GM21576 (cell line): ENCODE data around the gene IL4R.
"Not testable (repeated sequence)": the region's sequence is repeated elsewhere in the genome, so short reads cannot be mapped to it uniquely, and the experiment has no call there.

Source experiments
- ATAC-seq: cut with Tn5 transposase; IDR thresholded peaks from one replicate; pipeline ENCODE4 v1.9.1; 2021; ENCODE audit warnings: mild to moderate bottlenecking, moderate library complexity; ENCODE audit not compliant: unreplicated experiment

The IL4R gene

GRCh38 chr16:27313422-27314160, at the start of gene IL4R:
Gene IL4R (plus strand): TSS chr16:27313974. CDS start chr16:27340204, 26,230 bp downstream.
- ATAC-seq = no peak

GRCh38 chr16:27264151-27264550, 49.6 kb upstream of the IL4R start:
- ATAC-seq = no peak

DNA sequence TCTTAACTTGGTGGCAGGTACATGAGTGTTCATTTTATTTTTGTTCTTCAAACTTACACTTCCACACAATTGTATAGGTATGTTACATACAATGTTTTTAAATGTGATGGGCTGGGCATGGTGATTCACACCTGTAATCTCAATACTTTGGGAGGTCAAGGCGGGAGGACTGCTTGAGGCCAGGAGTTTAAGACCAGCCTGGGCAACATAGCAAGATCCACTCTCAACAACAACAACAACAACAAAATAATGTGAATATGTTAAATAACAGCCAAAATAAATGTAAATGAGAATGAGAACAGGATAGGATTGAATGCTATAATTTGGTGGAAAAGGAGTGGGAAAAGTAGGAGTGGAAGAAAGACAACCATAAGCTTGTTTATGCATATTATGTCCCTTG, 47.8 kb upstream of the IL4R start:
- ATAC-seq = no peak

GRCh38 chr16:27267037-27267677, 46.6 kb upstream of the IL4R start:
- ATAC-seq = no peak

DNA sequence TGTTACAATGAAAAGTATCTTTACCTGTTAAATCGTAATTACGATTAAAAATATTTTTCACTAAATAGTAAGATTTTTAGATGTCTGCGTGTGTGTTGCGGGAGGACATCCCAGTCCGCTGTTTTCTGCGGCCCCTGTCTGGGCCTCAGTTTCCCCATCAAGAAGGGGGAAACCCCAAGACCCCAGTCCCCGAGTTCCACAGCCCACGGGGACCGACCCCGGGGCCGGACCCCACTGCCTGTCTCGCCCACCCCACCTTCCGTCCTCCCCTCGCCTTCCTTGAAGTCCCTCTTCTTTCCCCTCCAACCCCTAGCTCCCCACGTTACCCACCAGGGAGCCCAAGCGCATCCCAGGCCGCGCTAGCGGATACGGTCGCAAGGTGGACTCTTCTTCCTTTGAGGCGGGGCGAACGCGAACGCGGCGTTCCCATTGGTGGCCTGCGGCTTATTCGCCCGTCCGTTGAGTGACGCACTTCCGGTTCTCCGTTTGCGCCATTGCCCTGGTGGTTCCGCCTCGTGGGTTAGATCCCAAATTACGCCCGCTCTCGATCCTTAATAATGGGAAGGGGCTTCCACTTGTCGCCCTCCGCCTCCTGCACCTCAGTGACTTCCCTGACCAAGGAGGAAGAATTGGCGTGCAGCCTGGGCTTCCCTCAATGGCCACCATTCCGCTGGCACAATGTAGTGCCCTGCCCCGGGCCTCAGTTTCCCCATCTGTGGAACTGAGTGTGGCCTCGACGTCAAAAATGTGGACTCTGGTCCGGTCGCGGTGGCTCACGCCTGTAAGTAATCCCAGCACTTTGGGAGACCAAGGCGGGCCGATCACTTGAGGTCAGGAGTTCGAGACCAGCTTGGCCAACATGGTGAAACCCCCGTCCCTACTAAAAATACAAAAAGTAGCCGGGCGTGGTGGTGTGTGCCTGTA, 45.1 kb upstream of the IL4R start, which contains the start of gene NSMCE1:
Gene NSMCE1 (minus strand): TSS at position 397 of the 924 bp plus-strand sequence. CDS start 11,202 bp downstream, outside the sequence.
- peak; percentile 89 for ATAC-seq

DNA sequence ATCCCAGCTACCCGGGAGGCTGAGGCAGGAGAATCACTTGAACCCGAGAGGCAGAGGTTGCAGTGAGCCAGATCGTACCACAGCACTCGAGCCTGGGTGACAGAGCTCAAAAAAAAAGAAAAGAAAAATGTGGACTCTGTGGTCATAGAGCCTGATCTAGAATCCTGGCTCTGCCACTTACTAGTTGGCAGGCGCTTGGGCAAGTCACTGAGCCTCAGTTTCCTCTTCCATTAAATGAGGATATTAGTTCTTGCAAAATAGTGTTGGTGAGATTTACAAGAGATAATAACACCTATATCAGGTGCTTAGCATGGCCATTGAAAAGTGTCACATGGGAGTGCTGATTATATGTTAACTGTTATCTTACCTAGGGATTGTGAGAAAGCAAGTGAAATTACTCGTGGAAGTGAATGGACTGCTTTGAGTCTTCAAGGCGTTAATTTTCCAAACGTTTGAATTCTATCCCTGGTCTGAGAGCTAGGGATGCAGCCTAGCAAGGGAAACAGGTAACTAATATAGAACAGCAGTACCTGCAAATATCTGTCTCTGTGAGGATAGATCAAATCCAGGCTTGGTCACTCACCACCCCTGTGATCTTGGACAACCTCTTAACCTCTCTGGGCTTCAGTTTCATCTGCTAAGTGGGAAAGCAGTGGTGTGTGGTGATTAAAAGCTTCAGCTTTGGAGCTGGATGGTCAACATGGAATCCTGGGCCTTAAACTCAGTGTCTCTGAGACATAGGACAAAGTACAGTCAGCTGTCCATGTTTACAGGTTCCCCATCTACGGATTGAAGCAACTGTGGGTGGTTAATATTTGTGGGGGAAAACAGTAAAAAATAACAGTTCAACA, 44.2 kb upstream of the IL4R start:
- ATAC-seq = no peak

- no peak for ATAC-seq
These were observed 43.4 kb upstream of the IL4R start for GRCh38 chr16:27270349-27270748.

GRCh38 chr16:27272076-27272475, 41.7 kb upstream of the IL4R start:
- no peak for ATAC-seq

DNA sequence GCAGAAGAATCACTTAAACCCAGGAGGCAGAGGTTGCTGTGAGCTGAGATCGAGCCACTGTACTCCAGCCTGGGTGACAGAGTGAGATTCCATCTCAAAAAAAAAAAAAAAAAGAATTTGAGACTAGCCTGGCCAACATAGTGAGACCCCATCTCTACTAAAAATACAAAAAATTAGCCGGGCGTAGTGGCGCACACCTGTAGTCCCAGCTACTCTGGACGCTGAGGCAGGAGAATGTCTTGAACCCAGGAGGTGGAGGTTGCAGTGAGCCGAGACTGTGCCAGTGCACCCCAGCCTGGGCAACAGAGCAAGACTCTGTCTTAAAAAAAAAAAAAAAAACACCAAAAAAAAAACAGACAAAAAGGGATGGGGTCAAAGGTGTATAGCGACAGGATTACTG, 41.1 kb upstream of the IL4R start:
- not testable (repeated sequence) for ATAC-seq

GRCh38 chr16:27273330-27273669, 40.5 kb upstream of the IL4R start:
- no peak for ATAC-seq

- no peak for ATAC-seq
These were observed 39.9 kb upstream of the IL4R start for GRCh38 chr16:27273670-27274423.

GRCh38 chr16:27274424-27274874, 39.3 kb upstream of the IL4R start:
- not testable (repeated sequence) for ATAC-seq

GRCh38 chr16:27275394-27275793, 38.4 kb upstream of the IL4R start:
- no peak for ATAC-seq

DNA sequence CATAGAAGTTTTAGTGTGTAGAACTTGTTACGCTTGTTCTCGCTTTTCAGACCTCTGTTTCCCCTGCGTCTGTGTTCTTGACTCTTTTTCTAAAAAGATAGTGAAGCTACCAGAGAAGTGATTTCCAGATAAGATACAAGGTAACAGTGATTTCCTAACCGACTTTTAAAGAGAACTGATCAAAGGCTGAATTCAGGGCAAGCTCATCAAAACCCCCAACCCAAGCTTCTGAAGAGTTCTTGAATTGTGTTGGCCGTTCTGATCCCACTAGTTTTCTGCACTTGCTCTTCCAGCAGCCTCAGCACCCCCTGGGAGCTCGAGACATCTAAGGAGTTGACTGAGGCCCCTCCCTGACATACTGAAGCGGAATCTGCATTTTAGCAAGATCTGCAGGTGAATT, 32.5 kb upstream of the IL4R start:
- no peak for ATAC-seq

DNA sequence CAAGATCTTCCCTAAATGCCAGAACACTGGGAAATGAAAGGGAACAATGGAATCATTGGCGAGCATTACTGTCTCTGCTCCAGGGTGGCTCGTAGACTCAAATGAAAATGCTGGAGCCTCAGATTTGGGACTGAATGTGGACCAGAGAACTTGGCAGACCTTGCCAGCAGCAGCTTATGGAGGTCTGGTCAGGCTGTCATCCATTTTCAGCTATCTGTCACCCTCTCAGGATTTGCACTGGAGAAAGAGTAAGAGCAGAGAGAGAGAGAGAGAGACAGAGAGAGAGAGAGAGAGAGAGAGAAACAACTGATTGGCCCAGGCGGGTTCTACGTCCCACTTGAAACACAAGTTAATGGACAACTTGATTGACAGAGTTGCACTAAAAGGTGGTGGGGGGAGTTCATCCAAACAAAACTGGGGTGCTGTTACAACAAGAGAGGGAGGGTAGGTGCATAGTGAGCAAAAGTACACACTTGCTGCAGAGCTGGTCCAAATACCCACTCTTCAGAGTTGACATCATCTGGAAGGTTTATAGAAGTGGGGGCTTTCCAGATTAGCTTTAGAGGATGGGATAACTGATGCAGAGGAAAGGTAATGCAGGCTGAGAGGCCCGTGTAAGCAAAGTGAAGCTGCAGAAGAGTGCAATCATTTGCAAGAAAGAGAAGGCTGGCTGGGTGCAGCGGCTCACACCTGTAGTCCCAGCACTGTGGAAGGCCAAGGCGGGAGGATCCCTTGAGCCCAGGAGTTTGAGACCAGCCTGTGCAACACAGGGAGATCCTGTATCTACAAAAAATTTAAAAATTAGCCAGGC, 28.7 kb upstream of the IL4R start:
- no peak for ATAC-seq

GRCh38 chr16:27285676-27286196, 28.0 kb upstream of the IL4R start:
- ATAC-seq = no peak

DNA sequence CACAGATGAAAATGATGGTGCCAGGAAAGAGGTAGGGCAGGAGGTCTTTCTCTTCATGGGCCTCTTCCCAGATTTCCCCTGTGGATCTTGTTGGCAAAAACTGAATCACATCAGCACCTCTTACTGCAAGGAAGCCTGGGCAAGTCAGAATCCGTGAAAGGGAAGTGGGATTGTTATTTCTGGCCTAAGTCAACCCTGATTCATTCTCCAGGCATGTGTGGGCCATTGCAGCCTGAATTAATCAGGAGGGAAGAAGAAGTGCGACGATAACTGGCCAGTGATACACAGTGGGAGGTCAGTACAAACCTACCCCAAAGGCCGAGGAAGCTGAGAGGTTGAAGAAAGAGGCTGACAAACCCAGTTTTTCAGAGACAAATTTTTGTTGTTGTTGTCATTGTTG, 27.3 kb upstream of the IL4R start:
- ATAC-seq = no peak

GRCh38 chr16:27287051-27287811, 26.5 kb upstream of the IL4R start:
- ATAC-seq = no peak
